Gastrocnemius medialis (tissue), 4 donors: Measurements from ENCODE around the gene SUGCT.

Experiments used
- POLR2A ChIP-seq, 2 donors: fragments of 450-650 bp; IDR thresholded peaks; one replicate each; pipeline ENCODE4 v1.6.1; 2017; ENCODE audit warnings: antibody characterized with exemption in 2 of 2, mild to moderate bottlenecking in 2 of 2, moderate library complexity in 2 of 2
- TF ChIP-seq, protein P1 (sequence below), 5 experiments: fragments of 450-650 bp in 3 of 5; fragments of 200-600 bp in 2 of 5; sonication (generic) in 2 of 5; IDR thresholded peaks in 4 of 5; conservative IDR thresholded peaks in 1 of 5; 1 replicate in 4 of 5; 2 replicates in 1 of 5; pipeline ENCODE4 v1.5.1; 2016 to 2019; ENCODE audit warnings: antibody characterized with exemption in 5 of 5, mild to moderate bottlenecking in 3 of 5, moderate library complexity in 3 of 5

DNA sequence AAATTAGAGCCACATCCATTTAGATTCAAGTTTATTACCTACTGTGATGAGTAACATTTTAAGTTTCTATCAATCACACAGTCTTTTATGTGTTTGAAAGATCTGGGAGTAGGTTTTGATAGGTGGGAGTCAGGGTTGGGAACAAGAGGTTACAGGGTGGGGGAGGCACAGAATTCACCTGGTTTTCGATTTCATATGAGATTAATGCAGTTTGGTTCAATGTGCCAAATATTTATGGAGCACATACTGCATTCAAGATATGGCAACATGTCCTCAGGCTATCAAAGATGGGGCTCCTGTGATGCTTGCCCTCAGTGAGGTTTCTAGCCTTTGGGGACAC lies 564.1 kb downstream of the SUGCT start:
- TF ChIP-seq POLR2A (IDR thresholded peaks at IDR 0.05) = no peak
- TF ChIP-seq, protein P1, sequence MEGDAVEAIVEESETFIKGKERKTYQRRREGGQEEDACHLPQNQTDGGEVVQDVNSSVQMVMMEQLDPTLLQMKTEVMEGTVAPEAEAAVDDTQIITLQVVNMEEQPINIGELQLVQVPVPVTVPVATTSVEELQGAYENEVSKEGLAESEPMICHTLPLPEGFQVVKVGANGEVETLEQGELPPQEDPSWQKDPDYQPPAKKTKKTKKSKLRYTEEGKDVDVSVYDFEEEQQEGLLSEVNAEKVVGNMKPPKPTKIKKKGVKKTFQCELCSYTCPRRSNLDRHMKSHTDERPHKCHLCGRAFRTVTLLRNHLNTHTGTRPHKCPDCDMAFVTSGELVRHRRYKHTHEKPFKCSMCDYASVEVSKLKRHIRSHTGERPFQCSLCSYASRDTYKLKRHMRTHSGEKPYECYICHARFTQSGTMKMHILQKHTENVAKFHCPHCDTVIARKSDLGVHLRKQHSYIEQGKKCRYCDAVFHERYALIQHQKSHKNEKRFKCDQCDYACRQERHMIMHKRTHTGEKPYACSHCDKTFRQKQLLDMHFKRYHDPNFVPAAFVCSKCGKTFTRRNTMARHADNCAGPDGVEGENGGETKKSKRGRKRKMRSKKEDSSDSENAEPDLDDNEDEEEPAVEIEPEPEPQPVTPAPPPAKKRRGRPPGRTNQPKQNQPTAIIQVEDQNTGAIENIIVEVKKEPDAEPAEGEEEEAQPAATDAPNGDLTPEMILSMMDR (IDR thresholded peaks at IDR 0.05 in 4 of 5, conservative IDR thresholded peaks at IDR 0.05 in 1 of 5) = no peak
